ENCODE measurements around the gene MFRP. TPM values are rescaled to one million over a fixed set of nuclear protein-coding genes. Genes with fewer than 3 reads are reported as not detected.

The MFRP gene
- total RNA-seq, 4 donors from 2014 or later, result 0.15 TPM; not detected in 3

- WGBS, 2 donors (ENCODE audit: low coverage in 1 of 2), result 87 to 89% methylated on average over 7 of the region's 20 CpGs
- Histone ChIP-seq H3K27ac (peak overlapping the region in 3 of 4 donors; percentile 97 to 99 (median 98)), H3K36me3 (no peaks in the 10 kb centered on the region), H3K9me3 (no peaks in the 10 kb centered on the region), H3K4me1 (peaks cover 10 to 61% (median 40%) of the 10 kb centered on the region in 3 donors), H3K4me3 (no peak overlapping the region), H3K27me3 (no peaks in the 10 kb centered on the region)
- no peak for TF ChIP-seq EP300 (IDR thresholded peaks at IDR 0.05)
- no peak for TF ChIP-seq POLR2A (IDR thresholded peaks at IDR 0.05)
- no peak for TF ChIP-seq CTCF (IDR thresholded peaks at IDR 0.05)
- no peak for ATAC-seq
Measured at GRCh38 chr11:119322921-119323531, 23.5 kb downstream of the MFRP start.

GRCh38 chr11:119322360-119322739 lies 24.2 kb downstream of the MFRP start:
- H3K9me3 ChIP-seq, result no peaks in the 10 kb centered on the region
- ATAC-seq, result no peak
- peak in 2 of 4 experiments; percentile 20 to 39 for TF ChIP-seq CTCF (IDR thresholded peaks at IDR 0.05)
- TF ChIP-seq POLR2A (IDR thresholded peaks at IDR 0.05), result no peak
- H3K36me3 ChIP-seq, result no peaks in the 10 kb centered on the region
- WGBS, 2 donors (ENCODE audit: low coverage in 1 of 2), result 47 to 56% methylated on average over 5 to 6 of the region's 6 CpGs
- no peaks in the 10 kb centered on the region for H3K27me3 ChIP-seq
- H3K27ac ChIP-seq, result peak overlapping the region; percentile 90 to 99 (median 98)
- H3K4me3 ChIP-seq, result no peak overlapping the region
- peaks cover 12 to 67% (median 42%) of the 10 kb centered on the region in 3 donors for H3K4me1 ChIP-seq

- H3K4me1 ChIP-seq, result peaks cover 12 to 80% (median 43%) of the 10 kb centered on the region in 3 donors
- peak overlapping the region; percentile 90 to 99 (median 98) for H3K27ac ChIP-seq
- H3K27me3 ChIP-seq, result no peaks in the 10 kb centered on the region
- 0% methylated on average over 2 of the region's 60 CpGs; no CpG with 5 or more reads in 1 of the 2 donors for WGBS, 2 donors (ENCODE audit: low coverage in 1 of 2)
- ATAC-seq, result peak; percentile 66
- H3K36me3 ChIP-seq, result no peaks in the 10 kb centered on the region
- H3K9me3 ChIP-seq, result no peaks in the 10 kb centered on the region
- peak overlapping the region; percentile 15 to 59 for H3K4me3 ChIP-seq
- TF ChIP-seq EP300 (IDR thresholded peaks at IDR 0.05) (no peak), POLR2AphosphoS5 (IDR thresholded peaks at IDR 0.05) (peak; percentile 77), CTCF (IDR thresholded peaks at IDR 0.05) (no peak), POLR2A (IDR thresholded peaks at IDR 0.05) (peak; percentile 87 to 94)
Measured at GRCh38 chr11:119320776-119321524, 25.6 kb downstream of the MFRP start.

GRCh38 chr11:119320240-119320775 lies 26.2 kb downstream of the MFRP start:
- TF ChIP-seq EP300 (IDR thresholded peaks at IDR 0.05) (no peak), POLR2AphosphoS5 (IDR thresholded peaks at IDR 0.05) (no peak), POLR2A (IDR thresholded peaks at IDR 0.05) (no peak), CTCF (IDR thresholded peaks at IDR 0.05) (no peak)
- WGBS, 2 donors (ENCODE audit: low coverage in 1 of 2), result 0% methylated on average over 2 of the region's 17 CpGs; no CpG with 5 or more reads in 1 of the 2 donors
- Histone ChIP-seq H3K4me1 (peaks cover 12 to 86% (median 46%) of the 10 kb centered on the region in 3 donors), H3K27me3 (no peaks in the 10 kb centered on the region), H3K9me3 (no peaks in the 10 kb centered on the region), H3K36me3 (no peaks in the 10 kb centered on the region), H3K27ac (peak overlapping the region; percentile 90 to 99 (median 98)), H3K4me3 (peak overlapping the region; percentile 15 to 59)
- ATAC-seq, result peak; percentile 1
